ENCODE data around the gene PI4K2B.
A peak's percentile ranks its signal among the peaks of the same experiment; 100 is the strongest.
"Not testable (repeated sequence)": the region's sequence is repeated elsewhere in the genome, so short reads cannot be mapped to it uniquely, and the experiment has no call there.

The PI4K2B gene

GRCh38 chr4:25242195-25242594, 8.4 kb downstream of the PI4K2B start:
- DNase-seq (ENCODE audit: low read depth) = not testable (repeated sequence)

DNA sequence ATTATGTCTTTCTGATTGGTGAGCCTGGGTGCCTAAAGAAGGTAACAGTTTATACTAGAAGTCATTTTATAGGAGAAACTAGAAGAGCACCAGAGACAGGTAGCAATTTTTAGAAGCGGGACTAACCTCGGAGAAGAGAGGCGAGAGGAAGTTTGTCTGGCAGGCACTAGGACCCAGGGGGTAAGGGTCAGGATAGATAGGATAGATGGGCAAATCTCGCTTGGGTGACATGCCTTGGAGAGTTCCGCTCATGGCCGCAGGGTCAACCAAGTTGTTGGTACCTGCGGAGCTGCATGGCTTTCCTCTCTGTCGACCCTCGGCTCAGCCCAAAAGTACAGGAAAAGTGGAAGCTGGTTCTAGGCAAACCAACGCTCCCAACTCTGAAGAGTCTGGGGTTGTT, 11.3 kb downstream of the PI4K2B start:
- DNase-seq (ENCODE audit: low read depth) = no peak

DNA sequence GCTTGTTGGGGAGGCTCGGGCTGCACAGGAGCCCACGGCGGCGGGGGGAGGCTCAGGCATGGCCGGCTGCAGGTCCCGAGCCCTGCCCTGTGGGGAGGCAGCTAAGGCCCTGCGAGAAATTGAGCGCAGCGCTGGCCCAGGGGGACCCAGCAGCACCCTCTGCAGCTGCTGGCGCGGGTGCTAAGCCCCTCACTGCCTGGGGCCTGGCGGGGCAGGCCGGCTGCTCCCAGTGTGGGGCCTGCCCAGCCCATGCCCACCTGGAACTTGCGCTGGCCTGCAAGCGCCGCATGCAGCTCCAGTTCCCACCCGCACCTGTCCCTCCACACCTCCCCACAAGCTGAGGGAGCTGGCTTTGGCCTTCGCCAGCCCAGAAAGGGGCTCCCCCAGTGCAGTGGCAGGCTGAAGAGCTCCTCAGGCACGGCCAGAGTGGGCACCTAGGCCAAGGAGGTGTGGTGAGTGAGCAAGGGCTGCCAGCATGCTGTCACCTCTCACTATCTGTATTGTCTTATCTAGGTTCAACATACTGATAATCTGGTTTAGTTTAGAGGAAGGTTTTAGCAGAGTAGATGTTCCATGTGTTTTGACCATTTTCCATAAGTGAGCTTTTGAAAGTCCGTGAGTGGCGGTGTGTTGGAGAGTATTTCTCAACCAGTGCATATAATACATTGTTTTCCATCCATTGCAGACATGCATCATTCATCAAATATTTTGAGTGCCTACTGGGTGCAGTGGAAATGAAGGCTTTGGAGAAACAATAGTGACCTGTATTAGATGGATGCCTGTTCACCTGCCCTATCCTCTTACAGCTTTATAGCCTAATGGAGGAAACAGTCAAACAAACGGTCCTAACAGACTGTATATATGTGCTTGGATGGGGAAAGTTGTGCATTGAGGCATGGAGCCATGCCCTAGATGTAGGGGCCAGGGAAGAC, 13.1 kb downstream of the PI4K2B start:
- DNase-seq (ENCODE audit: low read depth) = no peak

GRCh38 chr4:25248875-25249274, 15.0 kb downstream of the PI4K2B start:
- not testable (repeated sequence) for DNase-seq (ENCODE audit: low read depth)

- not testable (repeated sequence) for DNase-seq (ENCODE audit: low read depth)
These were observed 15.7 kb downstream of the PI4K2B start for GRCh38 chr4:25249494-25249893.

DNA sequence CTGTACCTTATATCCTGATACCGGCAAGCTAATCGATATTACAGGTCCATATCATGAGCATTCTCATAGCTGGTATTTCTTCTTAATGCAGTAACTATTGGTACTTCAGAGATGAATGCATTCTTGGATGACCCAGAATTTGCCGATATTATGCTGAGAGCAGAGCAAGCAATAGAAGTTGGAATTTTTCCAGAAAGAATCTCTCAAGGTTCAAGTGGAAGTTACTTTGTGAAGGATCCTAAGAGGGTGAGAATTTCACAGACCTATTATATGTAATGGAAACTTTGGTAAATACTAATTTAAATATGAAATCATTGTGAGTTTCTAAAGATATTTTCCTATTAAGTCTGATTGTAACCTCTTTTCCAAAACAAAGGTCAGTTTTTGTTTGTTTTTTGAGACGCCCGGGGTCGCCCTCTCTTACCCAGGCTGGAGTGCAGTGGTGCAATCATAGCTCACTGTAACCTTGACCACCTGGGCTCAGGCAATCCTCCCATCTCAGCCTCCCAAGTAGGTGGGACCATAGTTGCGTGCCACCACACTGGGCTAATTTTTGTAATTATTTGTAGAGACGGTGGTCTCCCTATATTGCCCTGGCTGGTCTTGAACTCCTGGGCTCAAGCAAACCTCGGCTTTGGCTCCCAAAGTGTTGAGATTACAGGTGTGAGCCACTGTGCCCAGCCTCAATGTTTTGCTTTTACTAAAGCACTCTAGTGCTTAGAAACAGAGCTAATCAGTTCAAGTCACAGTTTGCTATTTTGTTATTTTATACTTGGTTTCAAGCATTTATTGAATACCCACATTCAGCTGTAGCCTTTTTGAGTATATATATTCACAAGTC, 18.6 kb downstream of the PI4K2B start:
- no peak for DNase-seq (ENCODE audit: low read depth)

DNA sequence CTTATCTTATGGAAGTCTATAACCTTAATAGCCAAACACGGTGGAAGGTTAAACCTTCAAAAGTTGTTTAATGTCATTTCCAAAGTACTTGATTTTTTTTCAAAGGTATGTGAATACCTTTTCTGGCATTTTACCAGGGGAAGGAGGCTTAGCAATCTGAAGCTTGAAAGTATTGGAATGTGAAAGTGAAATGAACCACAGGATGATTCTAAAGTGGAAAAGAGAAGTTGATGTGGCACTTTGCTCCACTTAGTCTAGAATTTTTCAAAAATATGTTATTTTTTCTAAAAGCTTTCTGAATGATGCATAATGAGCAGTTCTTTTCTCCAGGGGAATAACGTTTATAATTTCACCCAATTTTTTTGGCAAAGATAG, 19.2 kb downstream of the PI4K2B start:
- no peak for DNase-seq (ENCODE audit: low read depth)

GRCh38 chr4:25253786-25254185, 20.0 kb downstream of the PI4K2B start:
- not testable (repeated sequence) for DNase-seq (ENCODE audit: low read depth)

GRCh38 chr4:25258980-25259578, 25.2 kb downstream of the PI4K2B start:
- DNase-seq (ENCODE audit: low read depth) = peak; percentile 13

DNA sequence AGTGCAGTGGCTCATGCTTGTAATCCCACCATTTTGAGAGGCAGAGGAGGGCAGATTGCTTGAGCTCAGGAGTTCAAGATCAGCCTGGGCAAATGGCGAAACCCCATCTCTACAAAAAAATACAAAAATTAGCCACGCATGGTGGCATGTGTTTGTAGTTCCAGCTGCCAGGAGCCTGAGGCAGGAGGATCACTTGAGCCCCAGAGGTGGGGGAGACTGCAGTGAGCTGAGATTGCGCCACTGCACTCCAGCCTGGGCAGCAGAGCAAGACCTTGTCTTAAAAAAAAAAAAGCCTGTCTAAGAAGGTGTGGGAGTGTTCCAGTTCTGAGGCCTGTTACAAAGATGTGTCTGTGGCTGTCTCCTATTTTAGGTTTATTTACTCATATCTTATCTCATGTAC, 38.0 kb downstream of the PI4K2B start:
- no peak for DNase-seq (ENCODE audit: low read depth)

- DNase-seq (ENCODE audit: low read depth) = no peak
These were observed 46.4 kb downstream of the PI4K2B start for GRCh38 chr4:25280210-25280609.

- DNase-seq (ENCODE audit: low read depth) = no peak
These were observed 50.1 kb downstream of the PI4K2B start for GRCh38 chr4:25283948-25284347.

GRCh38 chr4:25284466-25284865, 50.6 kb downstream of the PI4K2B start:
- no peak for DNase-seq (ENCODE audit: low read depth)

- no peak for DNase-seq (ENCODE audit: low read depth)
These were observed 56.7 kb downstream of the PI4K2B start for GRCh38 chr4:25290490-25291067.

DNA sequence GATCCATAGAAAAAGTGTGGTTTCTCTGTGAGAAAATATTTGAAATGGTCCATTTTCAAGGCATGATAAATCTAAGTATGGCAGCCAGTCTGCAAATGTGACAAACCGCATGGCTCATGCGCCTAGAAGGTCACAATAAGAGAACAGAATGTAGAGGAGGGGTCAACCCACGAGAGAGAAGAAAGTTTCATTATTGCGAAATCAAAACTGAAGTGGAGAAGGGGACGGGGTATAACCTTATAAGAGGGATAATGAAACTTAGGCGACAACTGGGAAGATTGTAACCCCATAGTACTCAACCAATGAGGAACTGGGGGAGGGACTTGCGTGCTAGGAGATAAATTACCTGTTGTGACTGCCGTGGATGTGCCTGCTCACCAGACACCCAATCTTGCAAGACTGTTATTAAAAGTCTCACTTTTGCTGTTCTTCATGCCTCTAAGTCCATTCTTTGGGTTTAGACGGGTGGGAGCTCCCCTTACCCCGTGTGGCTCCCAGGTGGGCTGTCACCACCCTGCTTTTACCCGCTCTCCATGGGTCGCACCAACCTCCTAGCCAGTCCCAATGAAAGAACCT, 57.4 kb downstream of the PI4K2B start:
- no peak for DNase-seq (ENCODE audit: low read depth)

- no peak for DNase-seq (ENCODE audit: low read depth)
These were observed 63.9 kb downstream of the PI4K2B start for GRCh38 chr4:25297528-25298242.

- no peak for DNase-seq (ENCODE audit: low read depth)
These were observed 65.8 kb downstream of the PI4K2B start for GRCh38 chr4:25299476-25300203.

DNA sequence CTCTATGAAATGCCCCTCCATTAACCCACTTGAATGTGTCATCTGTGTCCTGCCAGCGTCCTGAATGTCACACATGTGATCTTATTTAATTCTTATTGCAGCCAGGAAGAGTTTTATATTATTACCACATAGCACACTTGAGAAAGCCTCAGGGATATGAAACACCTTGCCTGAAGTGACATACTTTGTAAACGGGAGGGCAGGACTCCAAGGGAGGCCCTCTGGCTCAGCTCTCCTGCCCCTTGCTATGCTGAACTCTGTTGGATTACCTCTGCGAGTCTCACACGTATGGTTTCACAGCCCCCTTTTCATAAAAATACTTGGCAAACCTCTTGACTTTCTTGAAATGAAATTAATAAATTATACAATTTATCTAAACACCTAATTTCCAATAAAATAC, 67.6 kb downstream of the PI4K2B start:
- no peak for DNase-seq (ENCODE audit: low read depth)

DNA sequence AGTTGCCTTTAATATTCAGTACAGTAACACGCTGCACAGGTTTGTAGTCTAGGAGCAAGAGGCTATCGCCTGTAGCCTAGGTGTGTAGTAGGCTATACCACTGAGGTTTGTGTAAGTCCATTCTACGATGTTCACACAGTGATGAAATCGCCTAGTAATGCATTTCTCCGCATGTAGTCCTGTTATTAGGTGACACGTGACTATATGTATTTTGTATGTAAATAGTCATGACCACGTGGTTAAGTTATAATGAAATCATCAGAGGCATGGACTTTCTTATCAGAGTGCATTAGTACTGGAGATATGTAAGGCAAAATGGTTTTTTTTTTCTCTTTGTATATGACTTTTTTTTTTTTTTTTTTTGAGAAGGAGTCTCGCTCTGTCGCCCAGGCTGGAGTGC, 68.8 kb downstream of the PI4K2B start:
- no peak for DNase-seq (ENCODE audit: low read depth)

- DNase-seq (ENCODE audit: low read depth) = no peak
These were observed 69.7 kb downstream of the PI4K2B start for GRCh38 chr4:25303578-25303977.

All from non-pigmented ciliary epithelial cell (primary cell).